ENCODE measurements around the gene TRMT61A.

The TRMT61A gene

DNA sequence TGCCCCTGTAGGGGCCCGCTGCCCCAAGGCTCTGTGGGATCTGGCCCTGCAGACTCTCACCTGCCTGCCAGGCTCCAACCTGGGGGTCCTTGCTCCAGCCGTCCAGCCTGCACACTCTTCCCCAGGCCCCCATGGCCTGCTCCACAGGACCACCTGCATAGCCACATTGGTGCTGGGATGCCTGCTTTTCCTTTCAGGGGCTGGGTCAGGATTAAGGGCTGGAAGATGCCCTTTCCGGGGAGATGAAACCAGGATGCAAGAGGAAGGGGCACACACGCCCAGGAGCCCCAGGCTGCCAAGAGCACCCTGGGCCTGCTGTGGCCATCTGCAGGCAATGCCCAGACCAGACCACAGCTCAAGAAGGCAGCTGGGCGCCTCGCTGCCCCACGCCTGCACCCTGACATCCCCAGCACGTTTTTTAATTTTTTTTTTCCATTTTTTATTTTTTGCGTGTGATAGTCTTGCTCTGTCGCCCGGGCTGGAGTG, 18.5 kb downstream of the TRMT61A start:
- H3K4me1 ChIP-seq (ENCODE audit: insufficient read depth, low read length) = peaks cover 87% of the 10 kb centered on the region
- H3K36me3 ChIP-seq (ENCODE audit: insufficient read depth, low read length) = no peaks in the 10 kb centered on the region
- H3K27me3 ChIP-seq (ENCODE audit: control insufficient read depth in 1 of 2, insufficient read depth in 2 of 2, low read length in 2 of 2) = no peaks in the 10 kb centered on the region
- H3K9me3 ChIP-seq (ENCODE audit: low read length) = no peaks in the 10 kb centered on the region
- H3K4me3 ChIP-seq (ENCODE audit: low read depth in 1 of 2, low read length in 2 of 2) = no peak overlapping the region
- no peak overlapping the region for H3K9ac ChIP-seq (ENCODE audit: low read length)
- no peak overlapping the region for H3K27ac ChIP-seq (ENCODE audit: low read depth, low read length)

DNA sequence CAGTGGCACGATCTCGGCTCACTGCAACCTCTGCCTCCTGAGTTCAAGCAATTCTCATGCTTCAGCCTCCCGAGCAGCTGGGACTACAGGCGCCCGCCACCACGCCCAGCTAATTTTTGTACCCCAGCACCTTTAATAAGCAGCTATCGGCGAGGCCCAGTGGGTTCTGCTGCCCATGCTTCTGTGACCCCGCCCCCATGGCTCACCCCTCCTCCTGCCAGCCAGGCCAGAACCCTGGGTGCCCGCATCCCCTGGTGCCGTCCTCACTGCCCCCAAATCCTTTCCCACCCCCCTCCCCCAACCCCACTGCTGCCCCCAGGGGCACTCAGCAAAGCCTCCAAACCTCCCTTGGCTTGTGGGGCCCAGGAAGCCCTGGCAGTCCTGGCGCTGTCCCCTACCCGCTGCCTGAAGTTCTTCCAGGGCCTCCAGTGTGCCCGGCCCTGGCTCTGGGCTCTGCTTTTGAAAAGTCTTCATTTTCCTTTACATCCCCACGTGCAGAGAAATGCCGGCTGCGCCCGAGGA, 19.0 kb downstream of the TRMT61A start:
- H3K4me1 ChIP-seq (ENCODE audit: insufficient read depth, low read length) = peaks cover 87% of the 10 kb centered on the region
- H3K27me3 ChIP-seq (ENCODE audit: control insufficient read depth in 1 of 2, insufficient read depth in 2 of 2, low read length in 2 of 2) = no peaks in the 10 kb centered on the region
- H3K36me3 ChIP-seq (ENCODE audit: insufficient read depth, low read length) = no peaks in the 10 kb centered on the region
- H3K9ac ChIP-seq (ENCODE audit: low read length) = no peak overlapping the region
- H3K4me3 ChIP-seq (ENCODE audit: low read depth in 1 of 2, low read length in 2 of 2) = no peak overlapping the region
- H3K9me3 ChIP-seq (ENCODE audit: low read length) = no peaks in the 10 kb centered on the region
- H3K27ac ChIP-seq (ENCODE audit: low read depth, low read length) = peak overlapping the region; percentile 96

DNA sequence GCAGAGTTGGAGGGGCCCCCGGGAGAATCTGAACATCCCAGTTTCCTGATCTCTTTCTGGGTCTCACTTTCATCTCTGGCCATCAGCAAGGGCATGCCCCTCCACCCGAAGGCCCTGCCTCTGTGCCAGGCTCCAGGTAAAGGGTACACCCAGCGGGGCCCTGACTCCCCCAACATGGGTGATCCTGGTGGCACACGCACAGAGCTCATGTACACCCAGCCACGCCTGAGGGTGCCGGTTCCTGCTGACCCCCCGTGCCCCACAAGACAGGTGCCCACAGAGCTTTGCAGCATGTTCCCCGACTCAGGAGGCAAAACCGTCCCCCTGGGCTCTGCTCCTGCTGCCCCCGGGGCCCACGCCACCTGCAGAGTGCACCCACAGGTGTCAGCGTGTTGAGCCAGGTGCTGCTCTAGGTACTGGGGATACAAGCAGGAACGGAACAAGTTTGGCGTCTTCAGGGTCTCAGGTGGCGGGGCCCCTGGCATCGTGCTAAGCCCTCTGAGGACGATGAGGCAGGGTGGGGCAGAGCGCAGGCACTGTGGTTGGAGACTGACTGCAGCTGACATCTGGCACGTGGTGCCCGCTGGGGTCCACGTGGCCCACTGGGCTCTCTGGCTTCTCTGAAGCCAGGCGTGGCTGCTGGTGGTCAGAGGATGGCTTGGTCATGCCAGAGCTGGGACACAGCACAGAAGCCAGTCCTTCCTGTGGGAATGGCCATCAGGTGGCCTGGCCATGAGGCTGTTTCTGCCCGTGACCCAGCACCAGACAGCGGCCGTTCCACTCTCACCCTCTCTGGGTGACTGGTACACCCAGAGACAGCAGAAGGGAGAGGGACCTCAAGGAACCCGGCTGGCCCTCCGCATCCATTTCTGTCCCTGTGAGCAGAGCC, 19.7 kb downstream of the TRMT61A start:
- no peak overlapping the region for H3K4me3 ChIP-seq (ENCODE audit: low read depth in 1 of 2, low read length in 2 of 2)
- H3K9ac ChIP-seq (ENCODE audit: low read length) = peak overlapping the region; percentile 60
- H3K36me3 ChIP-seq (ENCODE audit: insufficient read depth, low read length) = no peaks in the 10 kb centered on the region
- no peaks in the 10 kb centered on the region for H3K27me3 ChIP-seq (ENCODE audit: control insufficient read depth in 1 of 2, insufficient read depth in 2 of 2, low read length in 2 of 2)
- H3K4me1 ChIP-seq (ENCODE audit: insufficient read depth, low read length) = peaks cover 84% of the 10 kb centered on the region
- no peaks in the 10 kb centered on the region for H3K9me3 ChIP-seq (ENCODE audit: low read length)
- peak overlapping the region; percentile 96 for H3K27ac ChIP-seq (ENCODE audit: low read depth, low read length)

DNA sequence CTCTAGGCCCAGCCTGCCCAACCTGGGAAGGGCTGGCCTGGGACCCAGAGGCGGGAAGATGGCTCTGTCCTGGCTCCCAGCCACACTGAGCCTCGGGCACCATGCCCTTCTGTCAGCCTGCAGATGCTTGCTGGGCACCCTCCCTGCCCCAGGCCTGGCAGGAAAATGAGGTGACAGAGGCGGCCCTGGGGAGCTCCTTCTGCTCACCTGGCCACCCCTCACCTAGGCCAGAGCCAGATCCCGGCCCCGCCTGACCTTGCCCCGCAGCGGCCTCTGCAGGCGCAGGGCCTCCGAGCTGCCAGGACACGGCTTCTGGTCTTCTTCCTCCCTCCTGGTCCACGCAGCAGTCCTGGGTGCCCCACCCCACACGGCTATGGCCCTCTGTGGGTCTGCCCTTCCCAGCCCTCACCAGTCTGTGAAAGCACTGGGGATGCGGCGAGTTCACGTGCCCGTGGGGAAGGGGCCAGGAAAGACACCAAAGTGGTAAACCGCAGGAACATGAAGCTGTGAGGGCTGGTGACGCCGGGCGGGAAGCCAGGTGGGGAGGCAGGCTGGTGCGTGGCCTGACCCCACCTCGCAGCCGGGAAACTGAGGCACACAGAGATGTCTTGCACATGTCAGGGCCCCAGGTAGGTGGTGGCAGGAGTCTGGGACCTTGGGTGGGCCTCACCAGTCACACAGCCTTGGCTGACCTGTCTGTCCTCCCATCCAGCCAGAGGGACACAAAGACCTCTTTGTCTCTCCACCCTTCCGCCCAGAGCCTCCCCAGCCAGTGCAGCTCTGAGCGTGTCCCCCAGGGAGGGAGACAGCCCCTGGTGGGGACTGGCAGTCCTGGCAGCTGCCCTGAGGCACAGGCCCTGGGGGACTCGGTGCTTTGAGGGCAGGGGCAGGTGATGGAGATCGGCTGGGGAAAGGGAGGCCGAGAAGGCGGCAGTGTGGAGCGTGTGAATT, 20.6 kb downstream of the TRMT61A start:
- peak overlapping the region; percentile 96 for H3K27ac ChIP-seq (ENCODE audit: low read depth, low read length)
- H3K4me3 ChIP-seq (ENCODE audit: low read depth in 1 of 2, low read length in 2 of 2) = peak overlapping the region in 1 of 2 donors; percentile 14
- peak overlapping the region; percentile 60 for H3K9ac ChIP-seq (ENCODE audit: low read length)
- H3K36me3 ChIP-seq (ENCODE audit: insufficient read depth, low read length) = no peaks in the 10 kb centered on the region
- no peaks in the 10 kb centered on the region for H3K27me3 ChIP-seq (ENCODE audit: control insufficient read depth in 1 of 2, insufficient read depth in 2 of 2, low read length in 2 of 2)
- H3K9me3 ChIP-seq (ENCODE audit: low read length) = no peaks in the 10 kb centered on the region
- H3K4me1 ChIP-seq (ENCODE audit: insufficient read depth, low read length) = peaks cover 74% of the 10 kb centered on the region

DNA sequence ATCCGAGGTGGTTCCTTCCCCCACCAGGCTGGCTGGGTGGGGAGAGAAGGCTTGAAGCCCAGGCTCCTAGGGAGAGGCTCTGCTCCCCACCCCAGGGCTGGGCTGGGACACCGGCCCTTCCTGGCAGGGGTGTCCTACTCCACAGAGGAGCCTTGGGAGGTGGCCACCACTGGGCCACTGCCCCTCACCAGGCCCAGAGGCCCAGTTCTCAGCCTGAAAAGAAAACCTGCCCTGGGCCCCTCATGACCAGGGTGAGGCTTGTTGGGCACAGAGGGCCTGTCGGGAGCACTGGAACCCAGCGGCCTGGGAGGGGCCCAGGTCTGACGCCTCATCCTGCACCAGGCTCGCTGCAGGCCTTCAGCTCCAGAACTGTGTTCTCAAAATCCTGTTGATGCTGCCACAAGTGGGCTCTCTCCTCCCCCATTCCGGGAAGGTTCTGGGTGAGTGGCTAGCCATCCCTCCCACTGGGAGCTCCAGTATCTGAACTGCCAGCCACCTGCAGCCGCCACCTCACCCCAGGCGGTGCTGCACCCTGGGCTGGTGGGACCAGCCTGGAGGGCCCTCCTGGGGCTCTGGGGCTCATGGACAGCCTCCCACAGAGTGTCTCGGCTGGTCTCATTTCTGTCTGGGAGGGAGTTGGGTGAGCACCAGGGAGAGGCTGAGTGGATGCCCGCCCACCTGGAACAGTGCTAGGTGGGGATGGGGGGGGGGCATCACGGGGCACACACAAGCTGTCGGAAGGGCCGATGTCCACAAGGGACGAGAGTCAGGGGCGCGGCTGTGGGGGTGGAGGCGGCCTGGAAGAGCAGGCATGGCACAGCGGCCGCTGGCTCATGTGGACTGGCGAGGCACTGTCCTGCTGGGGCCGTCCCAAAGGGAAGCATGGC, 21.7 kb downstream of the TRMT61A start:
- Histone ChIP-seq H3K4me1 (ENCODE audit: insufficient read depth, low read length) (peaks cover 67% of the 10 kb centered on the region), H3K27me3 (ENCODE audit: control insufficient read depth in 1 of 2, insufficient read depth in 2 of 2, low read length in 2 of 2) (no peaks in the 10 kb centered on the region), H3K4me3 (ENCODE audit: low read depth in 1 of 2, low read length in 2 of 2) (peak overlapping the region in 1 of 2 donors; percentile 14), H3K9me3 (ENCODE audit: low read length) (no peaks in the 10 kb centered on the region), H3K9ac (ENCODE audit: low read length) (peak overlapping the region; percentile 60), H3K36me3 (ENCODE audit: insufficient read depth, low read length) (no peaks in the 10 kb centered on the region), H3K27ac (ENCODE audit: low read depth, low read length) (peak overlapping the region; percentile 96)

DNA sequence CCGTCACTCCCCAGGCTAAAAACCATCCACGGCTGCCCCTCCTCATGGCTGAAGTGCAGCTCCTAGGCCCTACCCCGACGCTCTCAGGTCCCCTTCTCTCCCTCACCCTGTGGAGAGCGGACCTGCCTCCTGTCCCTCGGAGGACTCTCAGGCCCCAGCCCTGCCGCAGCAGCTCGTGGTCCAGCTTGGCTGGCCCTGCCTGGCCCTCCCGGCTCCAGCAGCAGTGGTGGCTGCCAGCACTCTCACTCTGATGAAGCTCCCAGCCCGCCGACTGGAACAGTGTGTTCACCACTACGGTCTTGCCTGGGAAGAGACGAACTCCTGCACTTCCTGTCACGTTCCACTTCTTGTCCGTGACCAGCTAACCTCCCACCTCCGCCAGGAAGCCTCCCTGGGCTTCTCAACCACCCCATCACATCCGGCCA, 22.4 kb downstream of the TRMT61A start:
- Histone ChIP-seq H3K9me3 (ENCODE audit: low read length) (no peaks in the 10 kb centered on the region), H3K4me3 (ENCODE audit: low read depth in 1 of 2, low read length in 2 of 2) (peak overlapping the region; percentile 14 to 33), H3K4me1 (ENCODE audit: insufficient read depth, low read length) (peaks cover 65% of the 10 kb centered on the region), H3K9ac (ENCODE audit: low read length) (peak overlapping the region; percentile 60), H3K27ac (ENCODE audit: low read depth, low read length) (peak overlapping the region; percentile 96), H3K27me3 (ENCODE audit: control insufficient read depth in 1 of 2, insufficient read depth in 2 of 2, low read length in 2 of 2) (no peaks in the 10 kb centered on the region), H3K36me3 (ENCODE audit: insufficient read depth, low read length) (no peaks in the 10 kb centered on the region)

DNA sequence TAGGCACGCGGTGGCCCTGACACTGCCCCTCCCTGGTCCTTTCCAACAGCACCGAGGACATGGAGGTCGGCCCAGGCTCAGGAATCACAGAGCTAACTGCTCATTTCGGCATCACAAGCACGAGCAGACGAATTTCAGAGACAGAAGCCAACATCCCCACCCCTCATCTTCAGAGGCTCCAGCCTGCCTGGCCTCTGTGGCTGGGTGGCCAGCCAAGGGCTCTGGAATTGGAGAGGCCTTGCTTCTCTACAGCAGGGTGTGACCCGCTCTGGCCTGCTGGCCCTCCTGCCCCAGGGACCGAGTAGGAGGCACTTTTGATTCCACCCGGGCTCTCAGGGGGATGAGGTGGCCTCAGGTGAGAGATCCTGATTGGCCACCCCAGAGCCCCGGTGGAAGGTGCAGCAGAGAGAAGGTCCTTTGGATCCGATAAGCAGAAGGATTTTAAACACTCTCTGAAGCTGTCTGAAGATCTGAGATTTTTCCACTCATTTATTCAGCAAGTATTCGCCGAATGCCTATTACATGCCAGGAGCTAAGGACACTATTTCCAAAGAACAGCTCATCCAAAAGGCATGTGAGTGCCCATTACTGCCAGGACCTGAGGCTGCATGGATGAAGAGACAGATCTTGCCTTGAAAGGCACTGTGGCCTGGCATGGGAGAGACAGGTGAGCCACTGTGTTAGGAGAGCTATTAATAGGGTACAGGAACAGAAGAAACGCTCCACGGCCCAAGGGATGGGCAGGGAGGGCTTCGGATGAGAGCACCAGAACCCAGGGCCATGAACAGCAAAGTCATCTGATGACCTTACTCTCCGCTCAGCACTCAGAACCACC, 23.2 kb downstream of the TRMT61A start:
- H3K27ac ChIP-seq (ENCODE audit: low read depth, low read length) = peak overlapping the region; percentile 96
- H3K4me3 ChIP-seq (ENCODE audit: low read depth in 1 of 2, low read length in 2 of 2) = peak overlapping the region; percentile 14 to 33
- H3K9me3 ChIP-seq (ENCODE audit: low read length) = no peaks in the 10 kb centered on the region
- no peaks in the 10 kb centered on the region for H3K27me3 ChIP-seq (ENCODE audit: control insufficient read depth in 1 of 2, insufficient read depth in 2 of 2, low read length in 2 of 2)
- peak overlapping the region; percentile 60 for H3K9ac ChIP-seq (ENCODE audit: low read length)
- H3K36me3 ChIP-seq (ENCODE audit: insufficient read depth, low read length) = no peaks in the 10 kb centered on the region
- peaks cover 65% of the 10 kb centered on the region for H3K4me1 ChIP-seq (ENCODE audit: insufficient read depth, low read length)

DNA sequence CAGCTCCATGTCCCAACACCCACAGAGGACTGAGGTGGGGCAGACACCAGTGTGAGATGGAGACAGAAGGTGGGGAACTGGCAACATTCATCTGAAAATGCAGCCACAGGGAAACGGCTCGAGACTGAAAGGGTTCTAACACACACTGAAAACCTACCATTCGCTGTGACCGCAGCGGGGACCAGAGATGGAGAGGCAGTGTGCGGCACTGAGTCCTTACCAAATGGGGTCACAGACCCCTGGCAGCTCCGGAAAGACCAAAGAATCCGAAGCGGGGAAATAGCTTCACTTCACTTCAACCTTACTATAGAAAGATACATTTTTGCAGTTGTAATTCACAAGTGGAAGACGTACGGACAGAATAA, 23.8 kb downstream of the TRMT61A start:
- H3K4me1 ChIP-seq (ENCODE audit: insufficient read depth, low read length) = peaks cover 65% of the 10 kb centered on the region
- H3K9ac ChIP-seq (ENCODE audit: low read length) = peak overlapping the region; percentile 60
- no peaks in the 10 kb centered on the region for H3K27me3 ChIP-seq (ENCODE audit: control insufficient read depth in 1 of 2, insufficient read depth in 2 of 2, low read length in 2 of 2)
- H3K9me3 ChIP-seq (ENCODE audit: low read length) = no peaks in the 10 kb centered on the region
- peak overlapping the region in 1 of 2 donors; percentile 14 for H3K4me3 ChIP-seq (ENCODE audit: low read depth in 1 of 2, low read length in 2 of 2)
- peak overlapping the region; percentile 96 for H3K27ac ChIP-seq (ENCODE audit: low read depth, low read length)
- H3K36me3 ChIP-seq (ENCODE audit: insufficient read depth, low read length) = no peaks in the 10 kb centered on the region

DNA sequence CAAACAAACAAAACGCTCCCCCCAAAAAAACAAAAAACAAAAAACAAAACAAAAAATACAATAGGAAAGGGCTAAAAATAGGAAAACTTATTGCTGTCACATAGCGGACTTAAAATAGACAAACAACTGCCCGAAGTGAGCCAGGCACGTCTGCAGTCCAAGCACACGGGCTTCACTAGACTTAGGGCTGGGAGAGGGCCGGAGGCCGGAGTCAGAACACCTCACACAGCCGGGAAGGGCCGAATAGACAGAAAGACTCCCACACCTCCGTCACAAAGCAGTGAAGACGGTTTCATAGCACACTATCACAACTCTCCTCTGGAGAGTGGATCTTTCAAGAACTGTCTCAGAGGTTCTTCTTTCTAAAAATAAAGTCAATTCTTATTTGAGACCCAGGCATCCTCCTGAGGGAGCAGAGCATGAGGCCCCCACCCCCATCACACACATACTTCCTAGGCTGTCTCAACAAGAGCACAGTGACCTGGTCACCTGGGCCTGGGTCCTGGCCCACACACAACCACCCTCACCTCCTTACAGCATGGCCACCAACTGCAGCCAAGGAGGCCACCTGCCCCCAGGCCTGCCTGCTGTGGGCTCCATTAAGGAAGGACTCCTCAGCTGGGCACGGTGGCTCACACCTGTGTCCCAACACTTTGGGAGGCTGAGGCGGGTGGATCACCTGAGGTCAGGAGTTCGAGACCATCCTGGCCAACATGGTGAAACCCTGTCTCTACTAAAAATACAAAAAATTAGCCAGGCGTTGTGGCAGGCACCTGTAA, 26.8 kb downstream of the TRMT61A start:
- Histone ChIP-seq H3K4me3 (ENCODE audit: low read depth in 1 of 2, low read length in 2 of 2) (no peak overlapping the region), H3K36me3 (ENCODE audit: insufficient read depth, low read length) (peaks cover 22% of the 10 kb centered on the region), H3K9me3 (ENCODE audit: low read length) (no peaks in the 10 kb centered on the region), H3K9ac (ENCODE audit: low read length) (no peak overlapping the region), H3K27ac (ENCODE audit: low read depth, low read length) (peak overlapping the region; percentile 4), H3K27me3 (ENCODE audit: control insufficient read depth in 1 of 2, insufficient read depth in 2 of 2, low read length in 2 of 2) (no peaks in the 10 kb centered on the region), H3K4me1 (ENCODE audit: insufficient read depth, low read length) (peaks cover 65% of the 10 kb centered on the region)

Measured in muscle layer of colon (tissue), 2 donors.